HG03159 (cell line): Measurements from ENCODE around the gene EMX2.
"Not testable (repeated sequence)": the region's sequence is repeated elsewhere in the genome, so short reads cannot be mapped to it uniquely, and the experiment has no call there.

Experiments used
- ATAC-seq: cut with Tn5 transposase; IDR thresholded peaks from one replicate; pipeline ENCODE4 v1.9.1; 2021; ENCODE audit warnings: mild to moderate bottlenecking, moderate library complexity; ENCODE audit not compliant: unreplicated experiment

EMX2 gene

GRCh38 chr10:117542706-117543224 is at the start of gene EMX2:
Gene EMX2 (plus strand): TSS chr10:117542746. CDS start chr10:117543268, 522 bp downstream.
- no peak for ATAC-seq

- ATAC-seq = no peak
Observed at GRCh38 chr10:117496031-117496430, 46.5 kb upstream of the EMX2 start.

GRCh38 chr10:117496616-117497028 is 45.9 kb upstream of the EMX2 start:
- peak; percentile 89 for ATAC-seq

GRCh38 chr10:117497736-117498135 is 44.8 kb upstream of the EMX2 start:
- no peak for ATAC-seq

- ATAC-seq = no peak
Observed at GRCh38 chr10:117499248-117500105, 43.1 kb upstream of the EMX2 start.

GRCh38 chr10:117500456-117500855 is 42.1 kb upstream of the EMX2 start:
- ATAC-seq = no peak

- ATAC-seq = no peak
Observed at GRCh38 chr10:117501460-117502035, 41.0 kb upstream of the EMX2 start.

- peak; percentile 10 for ATAC-seq
Observed at GRCh38 chr10:117502421-117503243, 39.9 kb upstream of the EMX2 start.

- peak; percentile 82 for ATAC-seq
Observed at GRCh38 chr10:117503244-117504205, 39.0 kb upstream of the EMX2 start.

GRCh38 chr10:117504562-117504961 is 38.0 kb upstream of the EMX2 start:
- ATAC-seq = no peak

- not testable (repeated sequence) for ATAC-seq
Observed at GRCh38 chr10:117507081-117507480, 35.5 kb upstream of the EMX2 start.

- ATAC-seq = no peak
Observed at GRCh38 chr10:117509573-117509972, 33.0 kb upstream of the EMX2 start.

GRCh38 chr10:117511601-117512390 is 30.8 kb upstream of the EMX2 start:
- no peak for ATAC-seq

- ATAC-seq = no peak
Observed at GRCh38 chr10:117514971-117515370, 27.6 kb upstream of the EMX2 start.

GRCh38 chr10:117516681-117517080 is 25.9 kb upstream of the EMX2 start:
- no peak for ATAC-seq

- no peak for ATAC-seq
Observed at GRCh38 chr10:117518246-117518645, 24.3 kb upstream of the EMX2 start.

GRCh38 chr10:117519286-117519685 is 23.3 kb upstream of the EMX2 start:
- ATAC-seq = no peak

- ATAC-seq = no peak
Observed at GRCh38 chr10:117519879-117520278, 22.7 kb upstream of the EMX2 start.

GRCh38 chr10:117530791-117531190 is 11.8 kb upstream of the EMX2 start:
- ATAC-seq = no peak
